Measurements from ENCODE around the gene CCDC196.

Gene CCDC196, protein sequence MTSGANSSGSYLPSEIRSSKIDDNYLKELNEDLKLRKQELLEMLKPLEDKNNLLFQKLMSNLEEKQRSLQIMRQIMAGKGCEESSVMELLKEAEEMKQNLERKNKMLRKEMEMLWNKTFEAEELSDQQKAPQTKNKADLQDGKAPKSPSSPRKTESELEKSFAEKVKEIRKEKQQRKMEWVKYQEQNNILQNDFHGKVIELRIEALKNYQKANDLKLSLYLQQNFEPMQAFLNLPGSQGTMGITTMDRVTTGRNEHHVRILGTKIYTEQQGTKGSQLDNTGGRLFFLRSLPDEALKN

DNA sequence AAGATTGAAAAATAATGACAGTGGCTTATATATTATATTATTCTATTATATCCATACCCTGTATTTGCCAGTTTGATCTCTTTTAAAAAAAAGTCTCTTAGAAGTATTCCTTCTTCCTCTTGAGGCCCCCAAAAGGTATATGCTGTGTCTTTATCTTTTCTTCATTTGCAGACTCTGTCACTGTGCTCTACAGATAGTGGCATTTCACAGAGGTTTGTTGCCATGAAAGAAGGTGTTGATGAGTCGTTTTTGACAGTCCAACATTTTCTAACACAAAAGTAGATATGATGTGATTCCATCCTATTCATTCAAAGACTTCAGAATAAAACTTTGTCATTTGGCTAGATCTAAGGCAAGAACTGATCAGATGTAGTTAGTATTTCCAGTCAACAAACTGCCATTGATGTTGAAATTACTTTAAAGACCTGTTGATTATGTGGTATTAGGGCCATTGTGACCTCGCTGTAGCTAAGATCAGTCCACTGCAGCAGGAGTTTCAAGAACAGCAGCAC, at the start of gene CCDC196:
TSS of gene CCDC196 (plus strand) at position 462 of the 512 bp plus-strand sequence. CDS start 132 bp downstream, outside the sequence.
- TF ChIP-seq POLR2A (IDR thresholded peaks at IDR 0.05; ENCODE audit: extremely low read depth, insufficient read length): no peak
- no peak for TF ChIP-seq MYC (IDR thresholded peaks at IDR 0.05; ENCODE audit: low read depth, low read length)
- no peak for TF ChIP-seq MAX (IDR thresholded peaks at IDR 0.05; ENCODE audit: low read depth, low read length)
- no peak for TF ChIP-seq CTCF (IDR thresholded peaks at IDR 0.05; ENCODE audit: low read depth, low read length)
- no peak for DNase-seq (ENCODE audit: low read depth)
- no peak within 1 kb of the TSS for H3K4me3 ChIP-seq (ENCODE audit: low read depth, low read length)

DNA sequence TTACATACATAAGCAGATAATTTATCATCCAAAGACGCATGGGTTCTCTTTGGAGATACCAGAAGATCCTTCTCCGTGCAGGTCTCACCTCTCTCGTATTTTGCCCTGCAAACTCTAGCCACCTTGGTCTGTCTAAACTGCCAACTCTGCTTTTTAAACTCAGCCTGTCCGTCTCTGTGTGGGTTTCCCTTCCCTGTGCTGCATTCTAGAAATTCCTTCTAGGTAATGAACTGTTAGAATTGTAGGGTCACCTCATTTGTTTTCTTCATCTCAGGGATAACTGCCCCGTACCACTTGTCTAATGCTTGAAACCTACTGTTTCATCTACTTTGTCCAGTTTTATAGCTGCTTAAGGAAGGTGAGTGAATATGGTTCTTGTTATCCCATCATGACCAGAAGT, 45.4 kb upstream of the CCDC196 start:
- H3K4me3 ChIP-seq (ENCODE audit: low read depth, low read length): no peak overlapping the region
- no peak for TF ChIP-seq CTCF (IDR thresholded peaks at IDR 0.05; ENCODE audit: low read depth, low read length)
- TF ChIP-seq MAX (IDR thresholded peaks at IDR 0.05; ENCODE audit: low read depth, low read length): no peak
- TF ChIP-seq POLR2A (IDR thresholded peaks at IDR 0.05; ENCODE audit: extremely low read depth, insufficient read length): no peak
- TF ChIP-seq MYC (IDR thresholded peaks at IDR 0.05; ENCODE audit: low read depth, low read length): no peak
- no peak for DNase-seq (ENCODE audit: low read depth)

- H3K4me3 ChIP-seq (ENCODE audit: low read depth, low read length): no peak overlapping the region
- TF ChIP-seq MYC (IDR thresholded peaks at IDR 0.05; ENCODE audit: low read depth, low read length) (no peak), POLR2A (IDR thresholded peaks at IDR 0.05; ENCODE audit: extremely low read depth, insufficient read length) (no peak), MAX (IDR thresholded peaks at IDR 0.05; ENCODE audit: low read depth, low read length) (no peak), CTCF (IDR thresholded peaks at IDR 0.05; ENCODE audit: low read depth, low read length) (no peak)
- DNase-seq (ENCODE audit: low read depth): no peak
Measured at GRCh38 chr14:66442953-66443571, 43.1 kb upstream of the CCDC196 start.

DNA sequence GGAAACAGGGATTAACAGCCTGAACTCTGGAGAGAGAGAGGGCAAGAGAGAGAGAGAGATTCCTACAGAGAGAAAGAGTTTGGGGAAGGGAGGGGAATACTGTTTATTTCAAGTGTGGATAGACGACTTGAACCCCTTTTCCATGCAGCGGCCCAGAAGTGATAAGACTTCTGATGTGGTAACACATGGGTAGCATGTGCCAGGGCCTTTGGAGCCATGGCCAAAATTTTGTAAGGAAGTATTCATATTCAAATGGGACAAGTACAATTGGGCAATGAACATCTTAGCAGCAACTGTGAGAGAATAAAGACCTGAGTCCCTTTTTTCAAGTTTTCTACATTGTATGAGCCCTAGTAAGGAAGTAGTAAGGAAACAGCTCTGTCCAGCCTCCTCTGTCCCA, 42.4 kb upstream of the CCDC196 start:
- no peak for DNase-seq (ENCODE audit: low read depth)

More for the DNA sequence above, 42.4 kb upstream of the CCDC196 start:
- no peak overlapping the region for H3K4me3 ChIP-seq (ENCODE audit: low read depth, low read length)
- TF ChIP-seq POLR2A (IDR thresholded peaks at IDR 0.05; ENCODE audit: extremely low read depth, insufficient read length): no peak
- TF ChIP-seq MYC (IDR thresholded peaks at IDR 0.05; ENCODE audit: low read depth, low read length): no peak
- no peak for TF ChIP-seq MAX (IDR thresholded peaks at IDR 0.05; ENCODE audit: low read depth, low read length)
- no peak for TF ChIP-seq CTCF (IDR thresholded peaks at IDR 0.05; ENCODE audit: low read depth, low read length)

Data from NB4 (cell line).